IMR-90 (cell line): Measurements from ENCODE around the gene SETD3.

ENCODE experiments used
- FOS ChIP-seq: fragments of 150-350 bp; IDR thresholded peaks from 2 replicates; pipeline ENCODE4 v1.6.1; 2016; ENCODE audit warnings: low read depth, low read length
- POLR2A ChIP-seq: IDR thresholded peaks from 2 replicates; pipeline ENCODE4 v1.6.1; 2012; ENCODE audit warnings: mild to moderate bottlenecking, low read depth, low read length
- RFX5 ChIP-seq: IDR thresholded peaks from 2 replicates; pipeline ENCODE4 v1.8.0; 2012; ENCODE audit warnings: low read depth, mild to moderate bottlenecking, low read length, moderate library complexity
- SMC3 ChIP-seq: fragments of 150-350 bp; IDR thresholded peaks from 2 replicates; pipeline ENCODE4 v1.6.1; 2016; ENCODE audit warnings: low read depth, mild to moderate bottlenecking, antibody characterized with exemption, low read length, moderate library complexity
- USF2 ChIP-seq: fragments of 150-350 bp; IDR thresholded peaks from 2 replicates; pipeline ENCODE4 v1.6.1; 2017; ENCODE audit warnings: mild to moderate bottlenecking, antibody characterized with exemption, low read length, low read depth
- TF ChIP-seq, protein P1 (sequence below): conservative IDR thresholded peaks from 2 replicates; pipeline ENCODE4 v1.5.1; 2012; ENCODE audit warnings: mild to moderate bottlenecking, low read depth, low read length, improper control_type of control experiment

- TF ChIP-seq RFX5 (no peak), POLR2A (no peak), SMC3 (no peak), FOS (no peak), USF2 (no peak)
- TF ChIP-seq, protein P1, sequence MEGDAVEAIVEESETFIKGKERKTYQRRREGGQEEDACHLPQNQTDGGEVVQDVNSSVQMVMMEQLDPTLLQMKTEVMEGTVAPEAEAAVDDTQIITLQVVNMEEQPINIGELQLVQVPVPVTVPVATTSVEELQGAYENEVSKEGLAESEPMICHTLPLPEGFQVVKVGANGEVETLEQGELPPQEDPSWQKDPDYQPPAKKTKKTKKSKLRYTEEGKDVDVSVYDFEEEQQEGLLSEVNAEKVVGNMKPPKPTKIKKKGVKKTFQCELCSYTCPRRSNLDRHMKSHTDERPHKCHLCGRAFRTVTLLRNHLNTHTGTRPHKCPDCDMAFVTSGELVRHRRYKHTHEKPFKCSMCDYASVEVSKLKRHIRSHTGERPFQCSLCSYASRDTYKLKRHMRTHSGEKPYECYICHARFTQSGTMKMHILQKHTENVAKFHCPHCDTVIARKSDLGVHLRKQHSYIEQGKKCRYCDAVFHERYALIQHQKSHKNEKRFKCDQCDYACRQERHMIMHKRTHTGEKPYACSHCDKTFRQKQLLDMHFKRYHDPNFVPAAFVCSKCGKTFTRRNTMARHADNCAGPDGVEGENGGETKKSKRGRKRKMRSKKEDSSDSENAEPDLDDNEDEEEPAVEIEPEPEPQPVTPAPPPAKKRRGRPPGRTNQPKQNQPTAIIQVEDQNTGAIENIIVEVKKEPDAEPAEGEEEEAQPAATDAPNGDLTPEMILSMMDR = no peak
Measured at GRCh38 chr14:99352688-99353280, 127.9 kb downstream of the SETD3 start.
